CD4-positive, alpha-beta T cell treated with Interleukin-21 for 1 hour (primary cell): ENCODE data around the gene AKT3.

ENCODE experiments used
- DNase-seq: peaks from one replicate; pipeline ENCODE4 v3.0.0-alpha.2; 2020

AKT3 gene

GRCh38 chr1:243483071-243483771 lies 366.8 kb downstream of the AKT3 start:
- DNase-seq = no peak

DNA sequence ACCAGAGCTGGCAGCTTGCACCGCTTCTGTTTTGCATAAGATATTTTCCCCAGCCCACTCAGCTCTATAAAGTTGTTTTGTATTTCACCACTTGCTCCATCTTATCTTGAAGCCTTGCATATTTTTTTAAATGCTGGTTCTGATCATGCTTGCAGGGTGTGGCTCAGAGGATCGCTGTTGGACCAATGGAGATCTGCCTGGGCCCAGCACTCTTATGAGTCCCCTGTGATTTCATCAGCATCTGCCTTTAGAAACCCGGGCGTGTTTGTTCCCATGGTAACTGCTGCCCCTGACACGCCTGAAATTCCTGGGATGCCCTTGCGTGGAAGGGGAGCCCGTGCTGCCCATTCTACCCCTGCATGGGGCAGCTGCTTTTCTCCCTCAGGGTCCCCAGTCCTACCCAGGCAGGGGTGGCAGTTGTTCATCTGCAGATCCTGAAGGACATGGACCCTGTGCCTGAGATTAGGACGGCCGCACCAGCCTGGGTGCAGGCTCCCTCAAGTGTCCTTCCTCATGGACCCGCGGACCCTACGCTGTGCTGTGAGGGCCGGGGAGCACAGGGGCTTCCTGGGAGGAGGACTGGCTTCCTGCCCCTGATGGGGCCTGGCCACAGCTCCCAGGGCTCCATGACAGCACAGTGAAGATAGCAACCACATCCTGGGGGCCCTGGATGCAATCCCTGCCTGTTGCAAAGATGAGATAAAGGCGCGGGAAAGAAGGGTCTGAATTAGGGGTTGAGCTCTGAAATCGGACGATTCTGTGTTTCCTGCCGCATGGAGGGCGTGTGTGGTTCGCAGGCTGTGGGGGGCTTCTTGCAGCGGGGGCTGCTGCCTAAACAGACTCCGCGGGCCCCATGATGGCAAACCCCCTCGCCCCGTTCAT lies 367.7 kb downstream of the AKT3 start:
- DNase-seq = no peak

DNA sequence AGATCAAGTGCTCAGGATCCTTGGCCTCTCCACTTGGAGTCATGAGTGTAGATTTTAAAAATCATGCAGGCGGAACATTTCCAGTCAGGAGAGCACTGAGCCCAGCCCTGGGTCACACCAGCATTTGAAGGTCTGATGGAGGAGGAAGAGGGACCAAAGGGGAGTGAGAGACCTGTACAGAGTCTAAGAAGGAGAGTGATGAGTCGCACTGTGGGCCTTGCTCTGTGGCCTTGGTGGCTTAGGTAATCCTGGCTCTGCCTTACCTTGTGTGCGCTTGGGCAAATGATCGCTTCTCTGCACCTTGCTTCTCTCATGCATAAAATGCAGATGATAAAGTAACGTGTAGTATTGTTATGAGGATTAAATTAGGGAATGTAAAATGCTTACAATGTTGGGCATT lies 368.9 kb downstream of the AKT3 start:
- DNase-seq = no peak

DNA sequence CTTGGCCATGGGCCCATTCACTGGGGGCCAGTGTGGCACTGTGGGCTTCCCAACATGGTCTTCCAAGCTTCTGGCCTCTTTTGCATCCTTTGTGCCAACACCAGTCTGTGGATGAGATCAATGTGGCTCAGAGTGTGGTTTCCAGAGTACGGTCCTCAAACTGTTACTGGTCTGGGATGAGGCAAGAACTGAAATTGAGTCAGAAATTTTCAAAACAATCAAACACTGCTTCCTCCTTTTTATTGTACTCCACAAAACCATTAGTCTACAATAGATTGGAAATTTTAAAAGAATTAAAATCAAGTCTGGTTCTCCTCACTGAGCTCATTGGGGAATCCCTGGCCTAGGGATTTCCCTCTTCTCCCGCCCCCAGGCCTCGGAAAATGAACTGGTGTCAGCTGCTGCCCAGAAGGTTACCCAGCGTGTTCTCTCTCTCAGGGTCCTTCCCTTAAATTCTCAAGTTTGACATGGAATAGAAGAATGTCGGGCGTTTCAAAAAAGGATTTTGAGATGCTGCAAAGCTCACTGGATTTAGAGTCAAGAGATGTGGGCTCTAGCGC lies 372.2 kb downstream of the AKT3 start:
- no peak for DNase-seq

DNA sequence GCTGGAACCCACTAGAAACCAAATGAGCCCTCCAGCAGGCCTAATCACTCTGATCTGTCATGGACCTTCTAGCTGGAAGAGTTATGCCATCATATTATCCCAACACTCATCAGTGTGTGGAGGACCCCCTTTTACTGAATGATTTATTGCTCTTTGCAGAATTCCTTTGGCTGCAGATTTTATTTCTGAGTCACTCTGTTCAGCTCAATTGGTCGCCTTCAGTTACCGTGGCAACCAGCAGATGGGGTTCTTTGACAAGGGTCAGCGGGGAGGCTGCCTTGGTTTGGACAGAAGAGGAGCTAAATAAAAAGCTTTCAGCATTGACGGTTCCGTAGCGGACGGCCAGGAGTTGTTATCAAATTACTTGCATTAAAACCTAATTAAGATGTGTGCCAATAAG lies 374.1 kb downstream of the AKT3 start:
- no peak for DNase-seq

GRCh38 chr1:243474906-243475305 lies 375.1 kb downstream of the AKT3 start:
- no peak for DNase-seq

DNA sequence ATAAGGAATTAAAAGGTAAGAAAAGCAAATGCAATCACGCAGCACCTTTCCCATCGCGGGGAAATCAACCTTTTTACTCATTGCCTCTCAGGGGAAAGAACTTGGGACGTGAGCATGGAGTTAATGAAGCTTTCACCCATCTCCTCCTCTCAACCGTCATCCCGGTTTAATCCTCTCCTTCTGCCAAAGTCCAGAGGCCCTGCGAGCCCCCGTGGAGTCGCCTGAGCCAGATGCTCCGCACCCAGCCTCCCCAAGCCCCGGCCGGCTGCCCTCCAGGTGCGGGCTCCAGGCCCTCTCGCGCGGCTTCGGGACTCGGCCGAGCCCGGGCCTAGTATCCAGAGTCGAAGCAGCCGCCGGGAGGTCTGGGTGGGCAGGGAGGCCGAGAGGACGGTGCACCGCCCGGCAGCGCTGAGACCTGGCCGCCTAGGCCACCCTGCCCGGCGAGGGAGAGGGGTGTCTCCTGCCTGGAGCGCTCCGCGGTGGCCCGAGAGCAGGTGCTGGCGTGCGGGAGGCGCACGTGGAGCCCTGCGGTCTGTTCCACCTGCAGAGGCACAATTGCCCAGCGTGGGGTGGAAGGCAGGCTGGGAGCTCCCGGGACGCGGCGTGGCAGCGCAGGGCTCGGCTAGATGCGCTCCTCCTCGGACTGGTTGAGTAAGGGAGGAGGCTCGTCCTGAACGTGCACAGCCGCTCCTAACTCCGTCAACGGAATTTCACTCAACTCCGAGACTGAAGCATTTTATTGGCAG lies 375.7 kb downstream of the AKT3 start:
- no peak for DNase-seq

DNA sequence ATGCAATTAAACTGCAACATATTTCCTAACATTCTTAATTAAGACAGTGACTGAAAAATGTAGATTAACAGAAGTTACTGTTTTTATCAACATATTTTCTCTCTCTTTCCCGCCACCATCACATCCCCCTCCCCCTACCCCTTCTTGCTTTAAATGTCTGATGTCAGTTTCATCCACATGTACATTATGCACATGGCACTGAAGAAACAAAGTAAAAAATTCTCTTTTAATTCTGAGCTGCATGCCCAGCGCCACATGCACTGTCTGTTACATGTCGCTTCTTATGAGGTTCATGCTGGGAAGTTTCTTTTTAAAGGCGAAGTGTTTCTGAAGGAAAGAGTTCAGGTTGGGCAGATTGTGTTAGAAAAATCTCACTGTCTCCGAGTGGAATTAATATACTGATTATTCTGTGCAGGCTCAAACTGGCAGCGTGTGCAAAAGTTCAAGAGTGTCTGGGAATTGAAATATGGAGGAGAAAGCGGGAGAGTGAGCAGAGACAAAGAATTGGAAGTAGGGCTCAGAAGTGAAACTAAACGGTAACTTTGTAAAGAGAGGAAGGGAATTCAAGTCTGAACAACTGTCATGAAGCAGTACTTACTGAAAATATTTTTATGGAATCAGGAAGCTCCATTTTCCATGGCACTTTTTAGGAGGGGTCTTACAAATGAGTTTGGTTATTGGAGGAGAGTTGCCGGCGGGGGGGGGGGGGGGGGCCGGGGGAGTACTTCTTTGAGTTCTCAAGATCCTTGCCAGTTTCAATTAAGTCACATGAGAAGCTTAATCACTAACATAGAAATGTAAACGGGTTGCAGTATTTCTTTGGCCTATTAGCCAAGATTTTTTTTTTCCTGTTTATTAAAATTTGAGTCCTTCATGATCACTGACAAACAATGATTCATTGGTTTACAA lies 376.6 kb downstream of the AKT3 start:
- no peak for DNase-seq

- no peak for DNase-seq
Measured at GRCh38 chr1:243471754-243472745, 378.0 kb downstream of the AKT3 start.

- no peak for DNase-seq
Measured at GRCh38 chr1:243471026-243471685, 378.9 kb downstream of the AKT3 start.

DNA sequence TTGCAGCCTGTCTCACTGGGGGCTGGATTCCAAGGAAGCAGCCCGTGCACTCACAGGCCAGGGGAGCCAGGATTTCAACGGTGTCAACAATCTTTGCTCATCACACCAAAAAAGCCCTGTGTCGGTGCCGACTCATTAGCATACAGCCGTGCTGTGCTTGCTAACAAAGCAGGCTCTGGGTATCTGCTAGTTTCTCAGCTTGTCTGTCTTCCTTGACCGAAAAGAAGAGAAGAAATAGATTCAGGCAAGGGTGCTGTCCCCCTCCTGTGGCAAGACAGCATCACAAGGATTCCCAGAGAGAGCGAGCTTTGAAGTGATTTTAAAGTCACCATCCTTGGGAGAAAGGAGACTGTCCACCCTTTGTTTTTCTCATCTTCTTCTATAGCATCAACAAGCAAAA lies 379.5 kb downstream of the AKT3 start:
- no peak for DNase-seq

DNA sequence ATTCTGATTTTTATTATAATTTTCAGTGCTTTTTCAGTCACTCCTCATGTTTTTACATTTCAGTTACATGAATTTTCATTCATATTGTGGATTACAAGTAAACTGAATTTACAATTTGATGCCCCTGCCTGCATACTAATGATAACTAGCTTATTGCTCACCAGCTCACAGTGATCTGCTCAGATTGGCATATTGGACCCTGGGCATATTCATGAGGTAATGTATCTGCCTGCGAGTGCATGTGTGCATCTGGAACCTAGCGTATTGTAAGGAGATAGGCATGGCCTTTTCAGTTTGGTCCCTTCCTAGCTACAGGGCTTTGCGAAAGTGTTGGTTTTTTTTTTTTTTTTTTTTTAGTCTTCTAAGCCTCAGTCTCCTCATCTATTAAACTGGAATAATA lies 380.5 kb downstream of the AKT3 start:
- DNase-seq = no peak

- no peak for DNase-seq
Measured at GRCh38 chr1:243465738-243466137, 384.3 kb downstream of the AKT3 start.

DNA sequence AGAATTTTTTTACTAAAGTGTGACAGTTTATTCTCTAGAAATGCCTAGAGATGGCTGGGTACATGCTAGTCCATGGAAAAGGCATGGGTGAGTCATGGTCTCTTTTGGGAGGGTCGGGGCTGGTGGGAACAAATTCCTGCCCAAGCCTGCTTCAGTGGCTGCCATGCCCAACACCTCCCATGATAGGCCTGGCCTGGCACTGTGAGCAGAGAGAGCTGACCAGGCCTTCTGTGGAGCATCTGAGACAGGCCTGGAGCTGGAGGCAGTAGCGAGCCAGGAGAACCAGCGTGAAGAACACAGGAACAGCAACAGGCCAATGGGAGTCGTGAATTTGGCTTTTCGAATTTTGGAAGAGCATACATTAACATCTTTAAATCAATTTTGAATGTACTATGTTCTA lies 385.0 kb downstream of the AKT3 start:
- DNase-seq = no peak

DNA sequence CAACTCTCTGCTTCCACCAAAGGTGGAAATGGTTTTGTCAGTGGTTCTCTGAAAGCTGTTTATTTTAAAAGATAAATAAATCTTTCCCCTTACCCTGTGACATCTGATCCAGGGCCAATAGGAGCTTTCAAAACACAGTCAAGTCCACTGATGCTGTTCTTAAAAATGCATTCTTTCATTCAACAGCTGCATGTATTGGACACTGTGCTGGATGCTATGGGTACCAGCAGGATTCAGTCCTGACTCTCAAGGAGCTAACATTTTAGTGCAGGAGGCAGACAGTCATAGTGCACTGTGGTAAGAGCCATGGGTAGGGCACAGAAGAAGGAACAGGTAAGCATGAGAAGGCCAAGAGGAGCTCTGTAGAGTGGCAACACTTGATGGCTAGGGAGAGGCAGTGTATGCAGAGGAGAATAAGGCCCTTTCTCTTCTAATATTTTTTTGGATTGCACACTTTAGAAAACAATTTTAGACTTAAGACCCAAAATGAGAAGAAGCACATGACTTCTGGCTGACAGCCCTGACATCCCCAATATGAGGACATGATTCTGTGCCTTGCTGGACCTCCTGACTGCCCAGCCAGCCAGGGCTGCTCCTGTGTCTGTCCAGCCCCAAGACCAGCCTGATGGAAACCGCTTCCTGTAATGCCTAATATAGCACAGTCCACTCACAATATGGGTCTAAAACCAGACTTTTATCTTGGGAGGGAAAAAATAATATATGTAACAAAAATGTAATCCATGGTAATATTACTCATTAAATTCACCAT lies 386.9 kb downstream of the AKT3 start:
- DNase-seq = no peak

DNA sequence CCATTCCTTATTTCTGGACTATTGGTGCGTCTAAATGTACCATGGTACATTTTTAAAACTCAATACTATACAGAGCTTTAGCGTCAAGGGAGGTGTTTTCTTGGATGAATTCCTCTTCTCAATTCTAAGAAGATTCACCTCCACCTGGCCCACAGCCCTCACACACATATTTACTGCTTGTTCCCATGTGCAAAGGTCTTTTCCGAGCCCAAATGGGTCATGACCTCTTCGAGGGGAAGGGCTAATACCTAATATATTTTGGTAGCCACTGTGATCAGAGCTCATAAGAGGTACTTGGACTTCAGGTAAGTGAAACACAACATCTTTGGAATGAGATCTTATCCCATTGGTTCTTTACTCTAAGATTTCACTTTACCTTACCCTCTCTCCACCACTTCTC lies 388.3 kb downstream of the AKT3 start:
- no peak for DNase-seq

- no peak for DNase-seq
Measured at GRCh38 chr1:243459059-243459458, 391.0 kb downstream of the AKT3 start.

GRCh38 chr1:243457363-243457982 lies 392.6 kb downstream of the AKT3 start:
- no peak for DNase-seq
